IPS-20b (cell line): ENCODE results near the gene PACSIN2.

Experiments
- H3K27ac ChIP-seq: one replicate; pipeline ENCODE4 v1.5.1; 2013; ENCODE audit warnings: low read length
- H3K27me3 ChIP-seq: 2 replicates; pipeline ENCODE4 v1.6.1; 2013; ENCODE audit warnings: mild to moderate bottlenecking, low read length, inconsistent platforms; ENCODE audit not compliant: insufficient read depth
- H3K36me3 ChIP-seq: 2 replicates; pipeline ENCODE4 v1.6.1; 2013; ENCODE audit warnings: low read depth, mild to moderate bottlenecking, inconsistent platforms, low read length, moderate library complexity; ENCODE audit not compliant: insufficient read depth
- H3K4me1 ChIP-seq: 2 replicates; pipeline ENCODE4 v1.6.1; 2013; ENCODE audit warnings: mild to moderate bottlenecking, control low read depth, inconsistent platforms, low read length, moderate library complexity; ENCODE audit not compliant: insufficient read depth
- H3K4me3 ChIP-seq: 2 replicates; pipeline ENCODE4 v1.5.1; 2013; ENCODE audit warnings: mild to moderate bottlenecking, low read length, inconsistent platforms
- H3K9ac ChIP-seq: 2 replicates; pipeline ENCODE4 v1.6.1; 2013; ENCODE audit warnings: low read depth, mild to moderate bottlenecking, inconsistent platforms, low read length, moderate library complexity
- H3K9me3 ChIP-seq: 2 replicates; pipeline ENCODE4 v1.6.1; 2013; ENCODE audit warnings: mild to moderate bottlenecking, low read depth, low read length, inconsistent platforms; ENCODE audit not compliant: insufficient read depth

PACSIN2 gene

DNA sequence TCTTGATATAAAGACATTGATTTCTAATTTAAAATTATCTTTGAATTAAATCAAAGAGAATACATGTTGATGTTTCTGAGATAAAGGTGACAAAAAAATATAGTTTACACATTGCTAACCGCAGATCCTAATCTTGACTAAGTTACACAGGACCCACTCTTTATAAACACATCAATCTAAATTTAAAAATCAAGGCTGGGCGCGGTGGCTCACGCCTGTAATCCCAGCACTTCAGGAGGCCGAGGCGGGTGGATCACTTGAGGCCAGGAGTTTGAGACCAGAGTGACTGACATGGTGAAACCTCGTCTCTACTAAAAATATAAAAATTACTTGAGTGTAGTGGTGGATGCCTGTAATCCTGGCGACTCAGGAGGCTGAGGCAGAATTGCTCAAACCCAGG is 159.7 kb downstream of the PACSIN2 start:
- no peaks in the 10 kb centered on the region for H3K9me3 ChIP-seq
- no peak overlapping the region for H3K9ac ChIP-seq
- no peak overlapping the region for H3K4me3 ChIP-seq
- H3K4me1 ChIP-seq: peaks cover 4% of the 10 kb centered on the region; the same call in 1 of the 2 replicates
- no peaks in the 10 kb centered on the region for H3K36me3 ChIP-seq
- H3K27ac ChIP-seq: no peak overlapping the region
- H3K27me3 ChIP-seq: peaks cover 37% of the 10 kb centered on the region

DNA sequence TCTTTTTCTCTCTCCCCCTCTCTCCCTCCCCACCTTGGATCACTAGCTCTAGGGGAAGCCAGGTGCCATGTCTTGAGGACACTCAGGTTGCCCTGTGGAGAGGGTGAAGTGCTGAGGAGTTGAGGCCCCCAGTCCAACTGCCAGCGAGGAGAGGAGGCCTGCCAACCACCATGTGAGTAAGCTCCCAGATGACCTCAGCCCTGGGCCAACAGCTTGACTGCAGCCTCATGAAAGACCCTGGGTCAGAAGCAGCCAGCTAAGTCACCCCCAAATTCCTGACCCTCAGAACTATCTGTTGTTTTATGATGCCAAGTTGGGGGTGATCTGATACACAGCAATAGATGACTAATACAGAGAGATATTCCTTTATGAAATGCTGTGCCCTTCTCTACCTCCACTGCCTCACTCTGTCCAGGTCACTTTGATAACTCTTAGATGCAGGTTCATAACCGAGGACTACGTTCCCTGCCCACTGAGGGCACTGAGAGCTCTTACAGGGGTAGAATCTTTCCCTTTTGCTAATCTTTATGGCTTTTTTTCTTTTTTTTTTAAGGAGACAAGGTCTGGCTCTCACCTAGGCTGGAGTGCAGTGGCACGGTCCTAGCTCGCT is 165.9 kb downstream of the PACSIN2 start:
- no peak overlapping the region for H3K4me3 ChIP-seq
- H3K9me3 ChIP-seq: no peaks in the 10 kb centered on the region
- no peaks in the 10 kb centered on the region for H3K4me1 ChIP-seq
- no peaks in the 10 kb centered on the region for H3K36me3 ChIP-seq
- no peak overlapping the region for H3K27ac ChIP-seq
- no peaks in the 10 kb centered on the region for H3K27me3 ChIP-seq
- H3K9ac ChIP-seq: no peak overlapping the region

DNA sequence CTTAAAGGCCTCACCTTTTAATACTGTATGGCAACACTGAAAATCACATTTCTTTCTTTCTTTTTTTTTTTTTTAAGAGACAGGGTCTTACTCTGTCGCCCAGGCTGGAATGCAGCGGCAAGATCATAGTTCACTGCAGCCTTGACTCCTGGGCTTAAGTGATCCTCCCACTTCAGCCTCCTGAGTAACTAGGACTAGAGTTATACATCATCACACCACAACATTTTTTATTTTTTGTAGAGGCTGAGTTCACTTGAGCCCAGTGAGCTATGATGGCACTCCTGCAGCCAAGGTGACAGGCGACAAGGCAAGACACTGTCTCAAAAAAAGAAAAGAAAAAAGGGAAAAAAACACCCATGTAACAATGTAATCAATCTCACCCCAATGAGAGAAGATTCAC is 167.8 kb downstream of the PACSIN2 start:
- no peaks in the 10 kb centered on the region for H3K27me3 ChIP-seq
- no peak overlapping the region for H3K9ac ChIP-seq
- no peaks in the 10 kb centered on the region for H3K4me1 ChIP-seq
- no peaks in the 10 kb centered on the region for H3K9me3 ChIP-seq
- H3K36me3 ChIP-seq: no peaks in the 10 kb centered on the region
- H3K4me3 ChIP-seq: no peak overlapping the region
- no peak overlapping the region for H3K27ac ChIP-seq

DNA sequence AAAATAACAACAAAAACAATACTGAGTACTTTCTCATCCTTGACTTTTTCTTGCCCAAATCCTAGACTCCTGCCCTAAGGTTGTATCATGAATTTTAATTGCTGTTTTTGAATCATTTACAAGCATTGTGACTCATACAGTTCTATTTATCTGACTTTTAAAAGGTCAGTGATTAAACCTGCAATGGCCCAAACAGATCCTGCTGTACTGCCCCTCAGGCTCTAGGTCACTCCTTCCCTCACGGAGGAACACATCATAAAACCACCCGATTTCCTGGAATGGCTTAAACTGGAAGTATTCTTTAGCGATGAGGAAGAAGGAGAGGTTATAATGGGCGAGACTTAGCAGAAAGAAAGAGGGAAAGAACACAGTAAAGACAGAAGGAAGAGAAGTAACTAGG is 170.2 kb downstream of the PACSIN2 start:
- no peaks in the 10 kb centered on the region for H3K27me3 ChIP-seq
- H3K27ac ChIP-seq: no peak overlapping the region
- no peak overlapping the region for H3K4me3 ChIP-seq
- H3K36me3 ChIP-seq: no peaks in the 10 kb centered on the region
- no peaks in the 10 kb centered on the region for H3K4me1 ChIP-seq
- H3K9ac ChIP-seq: no peak overlapping the region
- H3K9me3 ChIP-seq: no peaks in the 10 kb centered on the region

DNA sequence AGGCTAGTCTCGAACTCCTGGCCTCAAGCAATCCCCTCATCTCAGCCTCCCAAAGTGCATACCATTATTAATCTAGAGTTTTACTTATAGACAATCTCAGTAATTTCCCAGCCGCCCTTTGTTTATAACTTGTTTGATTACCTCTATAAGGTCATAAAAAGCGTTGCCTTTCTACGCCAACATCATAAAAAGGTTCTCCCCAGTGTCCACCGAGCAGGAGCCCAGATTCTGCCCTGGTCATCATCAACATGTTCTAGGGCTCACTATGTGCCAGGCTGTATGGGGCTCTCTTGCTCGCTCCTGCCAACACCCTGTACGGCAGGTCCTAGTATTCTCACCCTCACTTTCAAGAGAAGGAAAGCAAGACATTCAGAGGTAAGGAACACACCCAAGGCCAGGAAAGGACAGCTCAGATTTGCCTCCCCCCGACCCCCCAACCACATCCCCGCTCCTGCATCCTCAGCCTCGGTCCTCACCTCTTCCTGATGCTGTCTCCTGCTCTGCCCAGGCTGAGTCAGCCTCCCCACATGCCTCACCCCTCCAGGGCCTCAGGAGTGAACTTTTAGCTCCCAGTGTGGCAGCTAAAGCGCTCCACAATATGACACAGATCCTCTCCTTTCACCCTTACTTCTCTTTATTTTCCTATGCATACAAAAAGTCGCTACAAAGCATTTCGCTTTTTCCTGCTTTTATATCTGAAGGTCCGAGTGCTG is 172.1 kb downstream of the PACSIN2 start:
- Histone ChIP-seq H3K9me3 (no peaks in the 10 kb centered on the region), H3K27ac (no peak overlapping the region), H3K36me3 (no peaks in the 10 kb centered on the region), H3K4me1 (no peaks in the 10 kb centered on the region), H3K9ac (no peak overlapping the region), H3K4me3 (no peak overlapping the region), H3K27me3 (no peaks in the 10 kb centered on the region)

DNA sequence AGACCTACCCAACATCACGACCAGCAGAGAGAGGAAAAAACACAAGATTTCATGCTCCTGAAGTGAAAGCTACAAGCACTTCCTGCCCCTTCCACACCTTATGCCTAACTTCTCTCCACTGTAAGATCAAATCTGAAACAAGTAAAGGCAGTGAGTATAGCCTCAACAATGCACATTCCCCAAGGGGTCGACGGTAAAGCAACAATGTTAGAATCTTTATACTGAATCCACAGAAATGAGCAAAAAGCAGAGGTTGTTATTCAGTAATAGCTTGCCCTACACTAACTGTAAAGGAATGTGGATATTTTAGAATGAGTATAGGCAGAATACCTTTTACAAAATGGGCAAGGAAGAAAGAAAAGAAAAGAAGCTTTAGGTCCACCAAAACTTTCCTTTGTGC is 173.5 kb downstream of the PACSIN2 start:
- no peaks in the 10 kb centered on the region for H3K27me3 ChIP-seq
- H3K4me1 ChIP-seq: no peaks in the 10 kb centered on the region
- H3K27ac ChIP-seq: no peak overlapping the region
- H3K9ac ChIP-seq: no peak overlapping the region
- H3K36me3 ChIP-seq: no peaks in the 10 kb centered on the region
- H3K4me3 ChIP-seq: no peak overlapping the region
- H3K9me3 ChIP-seq: no peaks in the 10 kb centered on the region

DNA sequence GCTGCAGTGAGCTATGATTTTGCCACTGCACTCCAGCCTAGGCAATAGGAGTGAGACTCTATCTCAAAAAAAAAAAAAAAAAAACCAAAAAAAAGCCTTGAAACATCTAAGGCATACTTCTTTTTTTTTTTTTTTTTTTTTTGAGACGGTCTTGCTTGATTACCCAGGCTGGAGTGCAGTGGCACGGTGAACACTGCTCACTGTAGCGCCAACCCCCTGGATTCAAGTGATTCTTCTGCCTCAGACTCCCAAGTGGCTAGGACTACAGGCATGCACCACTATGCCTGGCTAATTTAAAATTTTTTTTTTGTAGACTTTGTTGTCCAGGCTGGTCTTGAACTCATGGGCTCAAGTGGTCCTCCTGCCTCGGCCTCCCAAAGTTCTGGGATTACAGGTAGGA is 177.4 kb downstream of the PACSIN2 start:
- H3K36me3 ChIP-seq: no peaks in the 10 kb centered on the region; the same call in 1 of the 2 replicates

DNA sequence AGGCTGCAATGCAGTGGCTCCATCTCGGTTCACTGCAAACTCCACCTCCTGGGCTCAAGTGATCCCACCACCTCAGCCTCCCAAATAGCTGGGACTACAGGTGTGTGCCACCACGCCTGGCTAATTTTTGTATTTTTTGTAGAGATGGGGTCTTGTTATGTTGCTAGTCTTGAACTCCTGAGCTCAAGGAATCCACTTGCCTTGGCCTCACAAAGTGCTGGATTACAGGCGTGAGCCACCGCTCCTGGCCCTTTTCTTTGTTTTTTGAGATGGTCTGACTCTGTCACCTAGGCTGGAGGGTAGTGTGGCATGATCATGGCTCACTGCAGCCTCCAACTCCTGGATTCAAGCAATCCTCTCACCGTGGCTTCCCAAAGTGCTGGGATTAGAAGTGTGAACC is 178.9 kb downstream of the PACSIN2 start:
- no peaks in the 10 kb centered on the region for H3K27me3 ChIP-seq
- H3K27ac ChIP-seq: no peak overlapping the region
- no peaks in the 10 kb centered on the region for H3K4me1 ChIP-seq
- no peak overlapping the region for H3K9ac ChIP-seq
- no peaks in the 10 kb centered on the region for H3K9me3 ChIP-seq
- H3K36me3 ChIP-seq: no peaks in the 10 kb centered on the region; the same call in 1 of the 2 replicates
- no peak overlapping the region for H3K4me3 ChIP-seq

More for the DNA sequence above, 177.4 kb downstream of the PACSIN2 start:
- Histone ChIP-seq H3K27me3 (no peaks in the 10 kb centered on the region), H3K9me3 (no peaks in the 10 kb centered on the region), H3K4me3 (no peak overlapping the region), H3K4me1 (no peaks in the 10 kb centered on the region), H3K9ac (no peak overlapping the region), H3K27ac (no peak overlapping the region)

DNA sequence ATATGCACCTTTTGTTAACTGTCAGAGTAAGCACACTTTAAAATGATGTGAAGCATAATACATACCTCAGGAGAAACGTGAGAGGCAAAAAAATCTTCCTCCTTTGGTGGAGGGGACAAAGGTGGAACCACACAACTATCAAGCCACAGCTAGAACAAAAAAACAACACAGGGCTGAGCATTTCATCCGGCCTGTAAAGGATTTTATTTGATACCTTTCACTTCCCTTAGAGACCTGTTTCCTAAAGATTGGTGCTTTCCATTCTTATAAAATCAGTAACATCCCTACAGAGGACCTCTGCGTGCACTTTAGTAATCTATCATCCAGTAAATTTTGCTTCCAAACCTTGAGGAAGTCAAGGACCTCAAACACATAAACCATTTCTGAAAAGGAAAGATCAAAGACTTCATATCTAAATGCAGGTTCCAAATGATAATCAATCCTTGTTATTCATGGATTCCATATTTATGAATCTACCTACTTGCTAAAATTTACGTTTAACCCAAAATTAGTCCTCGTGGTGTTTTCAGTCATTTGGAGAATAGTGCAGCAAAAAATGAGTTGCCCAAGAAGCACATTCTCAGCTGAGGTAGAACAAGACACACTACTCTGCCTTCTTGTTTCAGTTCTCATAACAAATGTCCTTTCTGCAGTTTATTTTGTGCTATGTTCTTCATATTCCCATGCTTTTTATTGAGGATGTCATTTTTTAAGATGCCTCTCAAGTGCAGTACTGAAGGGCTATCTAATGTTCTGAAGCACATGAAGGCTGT is 180.6 kb downstream of the PACSIN2 start:
- no peaks in the 10 kb centered on the region for H3K4me1 ChIP-seq
- no peaks in the 10 kb centered on the region for H3K9me3 ChIP-seq
- H3K27me3 ChIP-seq: no peaks in the 10 kb centered on the region
- H3K4me3 ChIP-seq: no peak overlapping the region
- no peaks in the 10 kb centered on the region; the same call in 1 of the 2 replicates for H3K36me3 ChIP-seq
- H3K27ac ChIP-seq: no peak overlapping the region
- no peak overlapping the region for H3K9ac ChIP-seq

DNA sequence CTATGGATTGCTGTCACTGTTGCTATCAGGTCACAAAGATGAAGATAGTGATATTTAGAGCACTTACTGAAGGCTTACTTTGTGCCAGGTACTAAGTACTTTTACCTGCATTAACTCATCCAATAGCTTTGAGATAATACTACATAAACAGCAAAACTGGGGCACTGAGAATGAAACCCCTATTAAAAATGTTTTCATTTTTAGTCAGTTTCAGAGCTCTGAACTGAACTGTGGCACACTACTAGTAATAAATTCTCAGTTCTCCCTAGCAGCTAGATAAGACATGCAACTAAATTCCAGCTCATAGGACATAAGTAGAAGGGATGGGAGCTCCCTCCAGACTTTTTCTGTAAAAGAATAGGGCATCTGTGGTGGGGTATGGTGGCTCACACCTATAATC is 181.8 kb downstream of the PACSIN2 start:
- no peaks in the 10 kb centered on the region for H3K9me3 ChIP-seq
- no peaks in the 10 kb centered on the region for H3K4me1 ChIP-seq
- no peak overlapping the region for H3K27ac ChIP-seq
- no peaks in the 10 kb centered on the region for H3K27me3 ChIP-seq
- no peak overlapping the region for H3K4me3 ChIP-seq
- no peaks in the 10 kb centered on the region; the same call in 1 of the 2 replicates for H3K36me3 ChIP-seq
- no peak overlapping the region for H3K9ac ChIP-seq

DNA sequence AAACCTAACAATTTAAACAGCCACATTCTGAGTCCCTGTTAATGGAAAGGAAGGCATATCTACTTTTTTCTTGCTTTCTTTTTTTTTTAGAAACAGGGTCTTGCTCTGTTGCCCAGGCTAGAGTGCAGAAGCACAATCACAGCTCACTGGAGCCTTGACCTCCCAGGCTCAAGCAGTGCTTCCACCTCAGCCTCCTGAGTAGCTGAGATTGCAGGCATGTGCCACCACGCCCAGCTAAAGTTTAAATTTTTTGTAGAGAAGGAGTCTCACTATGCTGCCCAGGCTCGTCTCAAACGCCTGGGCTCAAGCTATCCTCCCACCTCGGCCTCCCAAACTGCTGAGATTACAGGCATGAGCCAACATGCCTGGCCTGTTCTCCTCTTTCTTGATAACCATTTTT is 183.2 kb downstream of the PACSIN2 start:
- Histone ChIP-seq H3K4me1 (no peaks in the 10 kb centered on the region), H3K27ac (no peak overlapping the region), H3K36me3 (no peaks in the 10 kb centered on the region; the same call in 1 of the 2 replicates), H3K27me3 (no peaks in the 10 kb centered on the region), H3K9ac (no peak overlapping the region), H3K9me3 (no peaks in the 10 kb centered on the region), H3K4me3 (no peak overlapping the region)

DNA sequence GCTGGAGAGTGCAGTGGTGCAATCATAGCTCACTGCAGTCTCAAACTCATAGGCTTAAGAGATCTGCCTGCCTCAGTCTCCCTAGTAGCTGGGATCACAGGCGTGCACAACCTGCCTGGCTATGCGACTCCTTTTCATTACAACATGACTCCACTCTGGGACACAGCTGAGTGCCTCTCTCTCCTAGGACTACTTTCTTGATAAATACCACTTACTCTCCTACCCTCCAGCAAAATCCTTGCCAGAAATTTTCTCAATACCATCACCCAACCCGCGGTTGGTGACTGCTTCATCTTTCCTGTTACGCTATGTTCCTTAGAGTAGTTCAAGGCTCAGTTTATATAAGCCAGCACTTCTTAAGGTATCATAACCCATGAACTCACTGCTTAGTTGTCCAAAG is 184.8 kb downstream of the PACSIN2 start:
- Histone ChIP-seq H3K4me1 (no peaks in the 10 kb centered on the region), H3K36me3 (no peaks in the 10 kb centered on the region; the same call in 1 of the 2 replicates), H3K27me3 (no peaks in the 10 kb centered on the region), H3K9me3 (no peaks in the 10 kb centered on the region), H3K9ac (no peak overlapping the region), H3K27ac (no peak overlapping the region), H3K4me3 (no peak overlapping the region)
